Kidney epithelial cell (primary cell): ENCODE data around the gene AWAT2. TPM values are rescaled to one million over a fixed set of nuclear protein-coding genes. Genes with fewer than 3 reads are reported as not detected.

Source experiments
- DNase-seq: peaks from one replicate; pipeline ENCODE4 v3.0.0-alpha.2; 2010; ENCODE audit warnings: low read depth
- H3K27me3 ChIP-seq: 2 replicates; pipeline ENCODE4 v1.6.0; 2011; ENCODE audit warnings: low read length; ENCODE audit not compliant: control insufficient read depth, insufficient read depth
- H3K36me3 ChIP-seq: 2 replicates; pipeline ENCODE4 v1.5.1; 2011; ENCODE audit warnings: low read length; ENCODE audit not compliant: control insufficient read depth, insufficient read depth
- H3K4me3 ChIP-seq: 2 replicates; pipeline ENCODE4 v1.5.1; 2011; ENCODE audit warnings: low read depth, mild to moderate bottlenecking, control low read depth, low read length
- CTCF ChIP-seq: IDR thresholded peaks from 2 replicates; pipeline ENCODE4 v1.5.1; 2011; ENCODE audit warnings: mild to moderate bottlenecking, moderate library complexity, low read length, control low read depth, inconsistent platforms; ENCODE audit not compliant: insufficient read depth, poor library complexity, severe bottlenecking
- total RNA-seq: library from RNA; depleted of rRNA; stranded (reverse); fragments of >200 nt; gene quantifications from 2 replicates; pipeline ENCODE4 v1.2.3, GENCODE V29; 2015

Gene AWAT2
- total RNA-seq, 1 donor from 2014 or later, result not detected

- DNase-seq, result no peak
- Histone ChIP-seq H3K36me3 (no peaks in the 10 kb centered on the region), H3K4me3 (no peak overlapping the region), H3K27me3 (no peaks in the 10 kb centered on the region)
- no peak for TF ChIP-seq CTCF
Observed at GRCh38 chrX:70046978-70047377, 2.8 kb downstream of the AWAT2 start.

- no peak for DNase-seq
- Histone ChIP-seq H3K4me3 (no peak overlapping the region), H3K27me3 (no peaks in the 10 kb centered on the region), H3K36me3 (no peaks in the 10 kb centered on the region)
- no peak for TF ChIP-seq CTCF
Observed at GRCh38 chrX:70044541-70045245, 5.0 kb downstream of the AWAT2 start.

- Histone ChIP-seq H3K36me3 (no peaks in the 10 kb centered on the region), H3K27me3 (no peaks in the 10 kb centered on the region), H3K4me3 (no peak overlapping the region)
- no peak for TF ChIP-seq CTCF
- no peak for DNase-seq
Observed at GRCh38 chrX:70043685-70044084, 6.1 kb downstream of the AWAT2 start.

- Histone ChIP-seq H3K27me3 (no peaks in the 10 kb centered on the region), H3K36me3 (no peaks in the 10 kb centered on the region), H3K4me3 (no peak overlapping the region)
- no peak for DNase-seq
- TF ChIP-seq CTCF, result no peak
Observed at GRCh38 chrX:70042399-70043371, 7.1 kb downstream of the AWAT2 start.

GRCh38 chrX:70041993-70042392 lies 7.7 kb downstream of the AWAT2 start:
- H3K27me3 ChIP-seq, result no peaks in the 10 kb centered on the region
- no peak for TF ChIP-seq CTCF

More at GRCh38 chrX:70041993-70042392, 7.7 kb downstream of the AWAT2 start:
- Histone ChIP-seq H3K4me3 (no peak overlapping the region), H3K36me3 (no peaks in the 10 kb centered on the region)
- no peak for DNase-seq
